ENCODE results near the gene DCANP1.

Gene DCANP1

GRCh38 chr5:135405082-135405481 is 42.1 kb downstream of the DCANP1 start:
- no peak for DNase-seq

DNA sequence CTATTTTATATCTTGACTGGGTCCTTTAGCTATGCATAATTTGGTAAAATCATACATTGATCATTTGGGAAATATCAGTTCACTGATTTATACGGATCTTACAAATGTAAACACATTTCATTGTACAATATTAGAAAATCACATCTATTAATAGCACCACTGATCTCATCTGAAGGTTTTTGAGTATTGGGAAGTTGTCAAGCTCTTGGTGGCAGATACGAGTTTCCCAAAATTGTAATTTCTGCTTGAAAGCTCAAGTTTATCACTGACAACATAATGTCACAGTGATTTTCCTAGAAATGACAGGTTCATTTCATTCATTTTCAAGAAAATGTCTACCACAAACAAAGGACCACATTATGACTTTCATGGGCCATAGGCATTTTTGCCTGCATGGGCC is 45.1 kb downstream of the DCANP1 start:
- no peak for DNase-seq

GRCh38 chr5:135400866-135401265 is 46.3 kb downstream of the DCANP1 start:
- DNase-seq = no peak

DNA sequence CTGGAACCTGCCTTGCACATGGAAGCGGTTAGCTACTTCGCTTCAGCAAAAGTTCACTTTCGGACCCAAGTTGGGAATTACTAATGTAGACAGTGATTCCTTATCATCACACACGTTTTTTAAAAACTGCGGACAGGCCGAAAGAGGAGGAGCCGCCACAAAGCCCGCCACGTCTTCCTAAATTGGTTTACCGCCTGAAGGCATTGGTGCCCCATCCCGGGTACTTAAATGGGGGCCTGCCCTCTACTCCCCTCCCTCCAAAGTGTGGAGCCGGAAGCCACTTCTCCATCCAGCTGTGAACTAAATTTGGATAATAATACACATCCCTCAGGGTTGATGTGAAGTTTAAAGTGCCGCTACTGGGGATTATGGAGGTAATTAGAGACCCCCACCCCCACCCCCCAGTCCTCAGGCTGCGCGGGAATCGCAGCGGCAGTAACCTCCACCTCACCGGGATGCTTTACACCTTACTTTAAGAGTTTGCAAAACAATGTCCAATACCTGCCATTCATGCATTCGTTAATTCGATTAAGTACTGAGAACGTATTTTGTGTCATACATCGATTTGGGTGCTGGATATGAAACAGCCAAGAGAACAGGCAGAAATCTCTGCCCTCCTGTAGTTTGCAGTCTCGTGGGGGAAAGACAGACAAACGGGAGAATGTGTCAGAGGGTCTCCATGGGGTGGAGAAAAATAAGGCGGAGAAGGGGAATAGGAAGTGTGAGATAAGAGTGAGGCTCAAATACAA is 47.2 kb downstream of the DCANP1 start:
- no peak for DNase-seq

DNA sequence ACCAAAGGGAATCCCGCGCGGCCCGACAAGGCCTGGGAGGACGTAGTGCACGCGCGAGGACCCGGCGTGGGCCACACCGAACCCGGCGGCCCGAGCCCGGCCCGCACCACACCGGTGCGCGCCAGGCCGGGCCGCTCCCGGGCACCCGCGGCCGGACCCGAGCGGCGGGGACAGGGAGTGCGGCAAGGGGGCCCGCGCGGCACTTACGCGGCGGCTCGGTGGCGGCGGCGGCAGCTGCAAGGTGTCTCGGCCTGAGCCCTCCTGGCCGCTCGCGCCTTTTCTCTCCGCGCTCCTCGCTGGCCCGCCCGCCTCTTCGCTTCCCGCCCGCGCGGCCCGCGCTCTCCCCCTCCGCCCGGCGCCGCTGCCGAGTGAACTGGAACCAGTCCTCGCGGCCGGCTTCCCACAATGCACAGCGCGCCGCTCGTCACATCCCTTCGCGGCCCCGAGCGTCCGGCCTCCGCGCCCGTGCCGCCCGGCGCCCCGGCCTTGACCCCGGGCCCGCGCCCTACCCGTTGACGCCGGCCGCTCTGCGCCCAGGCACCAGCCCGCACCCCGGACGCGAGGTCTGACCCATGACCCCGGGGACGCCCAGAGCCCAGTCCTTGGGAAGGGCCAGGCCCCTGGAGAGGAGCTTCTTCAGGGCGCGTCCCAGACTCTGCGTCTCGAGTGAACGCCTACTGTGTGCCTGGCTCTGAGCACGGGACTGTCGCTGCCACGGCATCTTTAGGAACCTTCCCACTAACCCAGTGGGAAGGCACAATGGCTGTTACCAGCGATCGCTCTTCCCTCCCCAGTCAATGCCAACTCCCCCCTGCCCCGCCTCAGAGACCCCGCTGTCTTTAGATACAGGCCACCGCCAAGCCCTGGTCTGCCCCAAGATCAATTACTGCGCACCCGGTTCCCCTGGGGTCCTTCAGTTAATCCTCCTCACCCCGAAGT is 48.0 kb downstream of the DCANP1 start, which contains the start of gene MACROH2A1:
MACROH2A1 (minus strand) TSS at position 377 of the 939 bp plus-strand sequence. CDS start 10,138 bp downstream, outside the sequence.
- DNase-seq = peak; percentile 82

DNA sequence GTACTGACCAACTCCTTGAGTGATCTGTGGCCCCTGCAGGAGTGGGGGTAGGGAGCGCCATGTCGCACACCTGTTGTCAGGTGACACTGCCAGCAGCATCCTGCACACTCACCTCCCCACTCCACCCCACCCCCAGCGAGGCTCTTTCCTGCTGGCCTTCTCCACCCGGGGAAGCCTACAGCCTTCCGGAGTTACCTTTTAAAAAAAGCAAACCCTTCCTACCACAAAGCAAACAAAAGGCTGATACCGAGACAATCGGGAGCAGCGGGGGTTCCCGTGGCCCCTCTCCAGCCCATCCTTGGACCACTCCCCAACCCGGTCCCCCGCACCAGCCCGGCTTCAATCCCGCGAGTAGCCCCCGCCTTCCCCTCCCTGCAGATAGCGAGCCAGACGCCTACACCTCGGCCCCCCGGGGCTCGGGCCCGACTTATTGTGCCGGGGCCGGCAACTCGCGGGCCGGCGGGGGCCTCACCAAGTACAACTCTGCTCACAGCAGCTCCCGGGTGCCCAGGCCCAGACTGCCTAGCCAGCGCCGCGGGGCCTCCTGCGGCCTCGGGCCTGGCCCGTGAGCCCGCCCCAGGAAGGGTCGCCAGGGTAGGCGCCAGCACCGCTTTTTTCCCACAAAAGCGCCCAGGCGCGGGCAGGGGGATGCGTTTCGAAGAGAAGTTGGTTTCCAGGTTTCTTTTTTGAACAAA is 48.8 kb downstream of the DCANP1 start:
- peak; percentile 31 for DNase-seq

GRCh38 chr5:135397084-135397483 is 50.1 kb downstream of the DCANP1 start:
- no peak for DNase-seq

DNA sequence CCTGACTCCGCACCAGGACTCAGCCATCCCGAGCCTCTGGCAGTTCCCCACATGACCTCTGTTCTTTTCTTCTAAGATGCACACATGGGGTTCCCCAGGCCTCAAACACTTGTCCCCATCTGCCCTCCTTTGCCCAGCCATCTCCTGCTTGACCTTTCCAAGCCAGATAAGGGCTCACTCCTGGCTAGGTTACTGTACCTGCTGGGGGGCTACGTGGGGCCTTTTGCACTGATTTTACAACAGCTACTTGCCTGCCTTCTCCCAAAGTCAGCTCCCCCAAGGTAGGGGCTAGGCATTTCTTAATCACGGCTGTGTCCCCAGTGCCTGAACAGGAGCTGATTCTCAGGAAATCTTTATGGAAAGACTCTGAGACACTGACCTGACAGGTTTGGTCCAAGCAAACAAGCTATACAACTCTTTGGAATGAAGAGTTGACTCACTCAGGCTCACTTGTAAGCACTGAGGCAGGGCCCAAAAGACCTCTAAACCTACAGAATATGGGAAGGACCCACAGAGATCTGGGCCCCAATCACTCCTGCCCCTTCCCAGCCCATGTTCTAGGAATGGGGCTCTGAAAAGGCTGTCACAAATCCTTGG is 50.6 kb downstream of the DCANP1 start:
- no peak for DNase-seq

- no peak for DNase-seq
Measured at GRCh38 chr5:135395866-135396265, 51.3 kb downstream of the DCANP1 start.

DNA sequence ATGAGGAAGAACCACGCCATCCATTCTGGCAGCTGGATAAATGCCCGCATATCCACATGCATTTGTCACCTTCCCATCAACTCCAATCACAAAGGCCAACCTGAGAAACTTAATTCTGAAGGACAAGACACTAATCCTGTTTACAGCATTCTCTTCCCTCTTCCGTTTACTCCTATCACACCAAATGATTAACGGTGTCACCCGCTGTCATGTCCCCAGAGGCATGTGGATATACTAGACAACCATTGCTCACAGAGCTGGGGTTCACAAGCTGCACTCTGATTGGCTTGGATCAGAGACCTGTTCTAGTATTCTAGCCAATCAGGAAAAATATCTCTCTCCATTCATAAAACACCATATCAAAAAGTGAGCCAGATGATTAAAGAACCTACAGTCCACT is 51.7 kb downstream of the DCANP1 start:
- DNase-seq = no peak

Measured in activated CD8-positive, alpha-beta memory T cell treated with anti-CD3 and anti-CD28 coated beads, Interleukin-2, amount 50 U/mL, for 4 hours (primary cell).